Measurements from ENCODE around the gene MRTFB.

The MRTFB gene

DNA sequence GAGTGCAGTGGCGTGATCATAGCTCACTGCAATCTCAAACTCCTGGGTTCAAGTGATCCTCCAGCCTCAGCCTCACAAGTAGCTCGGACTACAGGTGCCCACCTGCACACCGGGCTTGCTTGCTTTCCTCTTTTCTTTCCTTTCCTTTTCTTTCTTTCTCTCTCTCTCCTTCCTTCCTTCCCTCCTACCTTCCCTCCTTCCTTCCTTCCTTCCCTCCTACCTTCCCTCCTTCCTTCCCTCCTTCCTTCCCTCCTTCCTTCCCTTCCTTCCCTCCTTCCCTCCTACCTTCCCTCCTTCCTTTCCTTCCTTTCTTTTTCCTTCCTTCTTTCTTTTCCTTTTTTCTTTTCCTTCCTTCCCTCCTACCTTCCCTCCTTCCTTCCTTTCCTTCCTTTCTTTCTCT, 225.5 kb downstream of the MRTFB start:
- DNase-seq: no peak

DNA sequence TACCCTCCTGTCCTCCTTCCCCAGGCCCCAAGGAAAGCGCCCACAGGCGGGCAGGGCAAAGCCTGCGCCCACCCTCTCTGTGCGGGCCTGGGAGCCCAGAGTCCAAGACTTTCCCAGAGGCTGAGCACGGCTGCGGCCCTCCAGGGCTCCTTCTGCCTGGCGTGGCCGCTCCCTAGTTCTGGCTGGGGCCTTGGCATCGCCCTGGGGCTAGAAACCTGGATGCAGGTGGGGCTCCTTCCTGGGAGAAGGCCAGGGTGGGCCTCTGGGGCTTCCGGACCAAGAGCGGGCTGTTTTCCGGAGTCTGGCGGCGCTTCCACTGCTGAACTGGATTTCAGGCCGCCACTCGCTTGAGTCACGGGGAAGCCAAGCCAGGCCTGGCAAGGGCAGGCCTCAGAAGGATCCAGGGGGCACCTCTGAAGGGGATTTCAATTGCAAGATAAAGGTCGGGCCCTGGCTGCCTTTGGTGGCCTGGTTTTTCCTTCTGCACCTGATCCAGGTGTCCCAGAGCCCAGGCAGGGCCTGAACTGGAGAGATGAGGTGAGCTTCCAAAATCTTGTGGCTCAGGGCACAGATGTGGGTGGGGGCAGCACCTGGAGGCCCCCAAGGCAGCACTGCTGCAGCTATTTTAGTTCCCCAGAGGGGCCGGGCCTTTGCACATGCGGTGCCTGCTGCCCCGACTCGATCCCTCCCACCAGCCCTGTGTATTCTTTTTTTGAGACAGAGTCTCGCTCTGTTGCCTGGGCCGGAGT, 227.4 kb downstream of the MRTFB start:
- DNase-seq: no peak

DNA sequence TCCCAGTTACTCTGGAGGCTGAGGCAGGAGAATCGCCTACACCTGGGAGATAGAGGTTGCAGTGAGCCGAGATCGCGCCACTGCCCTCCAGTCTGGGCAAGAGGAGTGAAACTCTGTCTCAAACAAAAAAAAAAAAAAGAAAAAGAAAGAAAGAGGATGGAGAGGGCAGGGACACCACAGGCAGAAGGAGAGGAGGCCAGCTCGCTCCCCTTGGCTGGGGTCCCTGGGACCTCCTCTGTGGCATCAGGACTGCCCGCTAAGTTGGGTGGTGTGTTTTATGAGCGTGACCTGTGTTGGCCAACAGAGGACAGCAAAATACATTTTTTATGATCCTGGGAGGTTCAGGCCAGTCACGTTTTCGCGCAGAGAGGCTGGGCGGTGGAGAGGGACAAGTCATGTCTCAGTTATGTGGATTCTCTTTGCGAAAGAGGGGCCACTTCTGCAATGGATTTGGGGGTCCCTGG, 229.6 kb downstream of the MRTFB start:
- peak; percentile 50 to 54 for DNase-seq

DNA sequence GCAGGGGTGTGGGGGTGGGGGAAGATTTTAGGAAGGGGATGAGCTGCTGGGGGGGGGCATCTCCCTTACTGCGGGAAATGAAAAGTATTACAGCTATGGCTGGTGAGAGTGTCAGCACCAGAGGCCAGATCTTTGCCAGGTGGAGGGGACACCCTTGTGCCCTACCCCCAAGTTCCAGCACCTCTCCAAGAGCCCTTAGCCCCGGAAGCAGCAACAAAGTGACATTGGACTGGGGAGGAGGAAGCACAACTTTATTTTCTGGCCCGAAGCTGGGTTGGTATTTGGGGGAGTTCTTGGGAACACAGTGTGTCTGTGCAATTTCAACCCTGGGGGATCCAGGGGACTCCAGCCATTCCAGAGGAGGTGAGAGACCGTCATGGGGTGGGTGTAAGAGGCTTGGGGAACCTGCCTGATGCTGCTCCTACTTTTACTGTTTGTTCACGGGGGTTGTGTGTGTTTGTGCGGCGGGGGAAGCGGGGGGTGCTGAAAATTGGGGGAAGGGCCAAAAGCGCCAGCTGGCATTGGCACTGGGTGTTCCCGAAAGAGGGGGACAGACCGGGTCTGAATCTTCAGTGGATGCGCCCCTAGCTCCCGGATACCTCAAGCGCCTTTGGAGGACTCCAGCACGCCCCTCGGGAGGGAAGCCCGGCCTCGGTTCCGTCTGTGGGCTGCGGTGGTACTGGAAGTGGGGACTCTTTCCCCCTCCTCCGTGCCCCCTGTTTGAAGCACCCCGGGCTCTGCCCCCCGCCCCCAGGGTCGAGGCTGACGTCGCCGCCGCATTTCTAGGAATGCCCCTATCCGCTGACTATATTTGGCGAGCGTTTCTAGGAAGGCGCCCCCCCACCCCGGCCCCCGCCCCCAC, 230.3 kb downstream of the MRTFB start:
- peak; percentile 25 to 39 for DNase-seq

DNA sequence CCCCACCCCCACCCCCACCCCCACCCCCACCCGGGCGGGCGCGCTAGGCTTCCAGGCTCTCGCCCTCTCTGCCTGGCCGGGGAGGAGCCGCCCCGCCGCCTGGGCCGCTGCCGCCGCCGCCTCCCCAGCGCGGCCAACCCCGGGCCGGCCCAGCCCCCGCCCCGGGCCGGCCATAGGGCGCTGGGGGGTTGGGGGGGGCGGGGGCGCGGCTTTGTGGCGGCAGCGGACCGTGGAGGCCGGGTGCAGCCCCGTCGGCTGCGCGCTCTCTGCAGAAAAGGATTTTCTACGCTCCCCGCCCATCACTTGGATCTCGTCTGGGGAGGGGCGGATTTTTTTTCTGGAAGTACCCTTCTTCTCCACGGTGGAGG, 230.9 kb downstream of the MRTFB start:
- no peak for DNase-seq

DNA sequence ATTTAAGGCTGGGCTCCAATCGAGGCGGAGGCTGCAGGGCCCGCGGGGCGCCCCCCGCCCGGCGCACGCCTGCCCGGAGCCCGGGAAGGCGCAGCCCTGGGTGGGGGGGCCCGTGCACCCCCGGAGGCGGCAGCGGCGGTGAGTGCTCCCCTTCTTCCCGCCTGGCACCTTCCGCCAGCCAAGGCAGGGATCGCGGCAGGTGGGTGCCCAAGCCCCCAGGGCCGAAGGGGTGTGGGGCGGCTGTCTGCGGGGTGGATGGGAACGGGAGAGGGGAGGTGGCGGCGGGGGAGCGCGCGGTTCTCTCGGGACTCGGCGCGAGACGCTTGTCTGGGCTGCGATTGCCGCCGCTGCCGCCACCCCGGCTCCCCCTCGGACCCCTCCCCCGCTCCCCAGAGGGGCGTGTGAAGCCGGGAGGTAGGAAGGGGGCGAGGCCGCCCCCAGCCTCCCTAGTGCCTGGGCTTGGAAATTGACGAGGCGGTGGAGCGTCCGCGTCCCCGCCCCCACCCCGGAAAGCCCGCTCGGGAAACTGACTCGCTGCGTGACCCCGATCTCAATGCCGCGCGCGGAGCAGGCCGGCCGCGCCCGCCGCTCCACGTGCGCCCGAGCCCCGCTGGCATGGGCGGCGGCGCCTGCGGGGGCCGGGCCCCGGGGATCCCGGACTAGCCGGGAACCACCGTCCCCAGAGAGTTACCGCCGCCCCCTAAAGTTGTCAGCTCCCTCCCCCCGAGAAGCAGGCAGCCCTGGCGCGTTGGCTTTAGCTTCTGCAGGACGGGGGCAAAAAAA, 231.5 kb downstream of the MRTFB start:
- DNase-seq: peak; percentile 43 to 48

DNA sequence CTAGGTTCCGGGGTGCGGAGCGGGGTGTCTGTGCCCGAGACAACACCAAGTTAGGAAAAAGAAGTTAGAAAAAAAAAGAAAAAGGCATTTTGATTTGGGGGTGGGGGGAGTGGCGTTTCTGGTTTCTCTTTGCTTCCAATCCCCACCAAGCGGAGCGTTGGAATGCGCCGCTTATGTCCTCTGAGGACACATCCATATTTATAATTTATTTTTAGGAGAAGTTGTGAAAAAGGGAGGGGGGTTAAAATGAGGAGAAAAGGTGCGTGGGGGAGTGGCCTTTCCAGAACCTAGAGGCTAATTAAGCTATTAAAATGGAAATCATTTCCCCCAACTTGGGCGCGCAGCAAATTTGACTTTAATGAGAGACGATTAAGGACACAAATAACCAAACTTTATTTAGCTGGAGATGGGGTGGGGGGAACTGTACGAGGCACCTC, 232.1 kb downstream of the MRTFB start:
- DNase-seq: no peak

DNA sequence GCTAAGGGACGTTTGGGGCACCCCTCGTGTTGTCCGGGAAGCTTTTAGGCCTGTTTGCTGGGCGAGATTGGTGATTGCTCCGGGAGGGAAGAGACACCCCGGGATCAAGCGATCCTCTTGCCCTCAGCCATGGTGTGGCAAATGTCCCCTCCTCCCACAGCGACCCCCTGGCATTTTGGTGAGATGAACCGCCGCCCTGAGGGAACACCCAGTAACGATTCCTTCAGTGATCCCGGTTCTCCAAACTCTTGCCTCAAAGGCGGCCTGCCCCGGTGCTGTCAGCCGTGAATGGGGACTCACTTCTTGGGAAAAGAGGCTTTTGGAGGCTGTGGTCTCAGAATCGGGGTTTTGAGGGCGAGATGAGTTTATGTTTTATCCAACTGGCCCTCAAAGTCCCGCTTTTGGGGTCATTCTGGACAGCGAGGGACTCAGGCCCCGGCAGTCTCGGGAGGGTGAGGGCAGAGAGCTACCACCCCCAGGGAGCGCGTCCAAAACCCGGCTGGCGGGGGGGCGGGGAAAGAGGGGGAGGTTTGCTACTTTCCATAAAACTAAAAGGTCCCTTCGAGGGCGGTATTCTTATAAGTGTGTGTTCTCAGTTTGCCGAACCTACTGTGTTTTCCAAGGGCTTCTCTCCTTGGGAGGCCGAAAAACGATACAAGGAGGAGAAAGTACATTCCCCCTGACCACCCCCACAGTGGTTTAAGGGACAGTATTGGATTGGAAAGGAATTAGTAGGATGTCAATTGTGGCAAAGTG, 232.7 kb downstream of the MRTFB start:
- no peak for DNase-seq

DNA sequence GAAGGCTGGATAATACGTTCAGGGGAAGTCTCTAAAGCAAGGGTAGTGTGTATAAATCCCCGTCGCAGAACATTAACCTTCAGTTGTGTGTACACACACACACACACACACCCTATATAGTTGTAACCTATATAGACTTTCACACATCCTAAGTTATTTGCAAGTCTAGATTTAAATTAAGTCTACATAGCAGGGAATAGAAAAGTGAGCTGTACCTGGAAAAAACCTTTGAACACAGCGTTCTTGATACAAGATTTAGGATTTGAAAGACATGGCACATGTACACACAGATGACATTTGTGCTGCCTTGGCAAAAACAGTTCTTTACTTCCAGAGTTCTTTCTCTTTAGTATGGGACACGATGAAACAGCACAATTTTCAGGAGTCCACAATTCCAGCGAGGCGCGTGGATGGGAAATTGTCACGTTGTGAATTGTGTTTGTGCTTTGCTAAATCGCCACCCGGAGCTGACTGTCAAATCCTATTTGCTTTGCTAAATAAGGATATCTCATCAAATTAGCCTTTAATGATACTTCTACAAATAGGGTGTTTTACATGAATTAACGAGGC, 233.9 kb downstream of the MRTFB start:
- no peak for DNase-seq

DNA sequence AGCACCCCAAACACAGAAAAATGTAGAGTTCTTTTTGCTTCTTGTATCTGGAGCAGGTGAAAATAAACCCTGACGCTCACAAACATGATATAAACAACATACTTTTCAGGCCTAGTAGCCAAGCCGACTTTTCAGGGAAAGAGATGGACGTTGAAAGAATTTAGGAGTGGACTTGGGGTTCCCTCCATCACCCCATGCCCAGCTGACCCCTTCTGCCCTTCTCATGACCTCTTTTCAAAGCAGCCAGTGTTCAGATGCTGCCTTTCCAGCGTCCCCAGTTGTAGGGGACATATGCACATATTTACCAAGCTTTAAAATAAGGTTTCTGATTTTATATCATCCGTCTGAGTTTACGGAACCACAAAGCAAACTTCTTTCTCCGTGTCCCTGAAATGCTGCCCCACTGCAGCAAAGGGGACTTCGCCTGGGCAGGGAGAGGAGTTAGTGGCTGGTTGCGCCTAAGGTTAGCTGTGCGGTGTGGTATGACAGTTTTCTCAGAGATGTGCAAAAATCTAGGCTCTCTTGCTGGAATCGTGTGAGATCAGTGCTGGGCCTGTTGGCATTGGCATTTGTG, 235.5 kb downstream of the MRTFB start:
- DNase-seq: no peak

DNA sequence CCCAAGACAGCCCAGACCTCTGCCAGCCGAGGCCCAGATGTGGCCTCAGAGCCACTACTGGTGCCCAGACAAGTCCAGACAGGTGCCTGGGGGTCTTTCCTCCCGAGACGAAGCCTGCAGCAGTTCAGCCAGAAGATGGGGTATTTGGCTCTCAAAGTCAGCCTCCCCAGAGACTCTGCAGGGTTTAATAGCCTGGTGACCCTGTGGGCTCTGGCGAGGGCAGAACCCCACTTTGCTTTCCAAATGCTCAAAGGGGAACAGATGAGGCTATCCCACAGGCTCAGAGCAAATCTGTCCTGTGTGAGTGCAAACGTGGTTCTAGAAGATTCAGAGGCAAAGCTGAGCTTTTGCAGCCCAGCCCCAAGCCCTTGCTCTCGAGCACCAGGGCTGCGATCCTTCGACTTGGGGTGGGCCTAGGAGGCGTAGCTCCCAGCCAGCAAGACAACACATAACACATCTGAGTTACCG, 236.0 kb downstream of the MRTFB start:
- DNase-seq: no peak

DNA sequence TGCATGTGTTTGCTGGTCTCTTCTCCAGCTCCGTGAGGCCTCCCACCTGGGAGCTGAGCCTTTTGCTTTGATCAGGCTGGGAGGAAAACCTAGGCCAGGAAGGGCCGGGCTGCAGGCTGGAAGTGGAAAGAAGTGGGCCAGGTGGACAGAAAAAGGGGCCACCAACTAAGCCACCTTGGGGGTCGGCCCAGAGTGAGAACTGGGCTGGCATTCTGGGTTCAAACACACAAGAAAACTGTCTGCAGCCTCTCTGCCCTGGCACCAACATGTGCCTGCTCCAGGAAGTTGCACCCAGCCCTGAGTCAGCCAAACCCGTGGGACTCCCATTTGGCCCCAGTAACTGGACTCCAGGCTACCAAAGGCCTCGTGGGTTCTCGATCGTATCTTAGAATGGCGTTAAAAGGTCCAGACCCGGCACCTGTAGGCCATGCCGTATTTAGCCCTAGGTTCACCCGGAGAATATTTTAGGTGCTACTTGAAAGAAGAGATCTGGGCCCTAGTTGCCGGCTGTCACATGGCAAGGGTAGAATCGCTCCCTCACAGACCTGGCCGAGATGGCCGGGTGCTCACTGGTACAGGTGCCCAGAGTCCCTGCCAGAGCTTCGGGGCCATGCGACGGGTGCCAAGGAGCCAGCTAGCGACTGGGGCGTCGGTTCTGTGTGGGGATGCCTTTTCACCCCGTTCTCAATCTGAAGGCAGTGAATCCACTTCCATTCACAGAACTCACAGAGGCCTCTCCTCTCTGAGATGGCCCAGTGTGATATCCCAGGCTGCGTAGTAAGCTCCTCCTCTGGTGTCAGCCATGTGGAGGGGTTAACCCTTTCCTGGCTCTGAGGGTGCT, 236.6 kb downstream of the MRTFB start:
- DNase-seq: peak in 1 of 2 experiments; percentile 22

DNA sequence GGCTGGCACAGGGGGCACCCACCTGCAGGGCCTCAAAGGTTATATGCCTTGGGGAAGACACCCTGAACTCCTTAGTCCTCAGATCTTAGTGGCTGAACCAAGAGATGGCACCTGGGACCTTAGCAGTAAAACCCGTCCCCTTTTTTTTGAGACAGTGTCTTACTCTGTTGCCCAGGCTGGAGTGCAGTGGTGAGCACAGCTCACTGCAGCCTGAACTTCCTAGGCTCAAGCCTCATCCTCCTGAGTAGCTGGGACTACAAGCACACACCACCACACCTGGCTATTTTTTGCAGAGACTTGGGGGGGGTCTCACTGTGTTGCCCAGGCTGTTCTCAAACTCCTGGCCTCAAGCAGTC, 237.2 kb downstream of the MRTFB start:
- no peak for DNase-seq

DNA sequence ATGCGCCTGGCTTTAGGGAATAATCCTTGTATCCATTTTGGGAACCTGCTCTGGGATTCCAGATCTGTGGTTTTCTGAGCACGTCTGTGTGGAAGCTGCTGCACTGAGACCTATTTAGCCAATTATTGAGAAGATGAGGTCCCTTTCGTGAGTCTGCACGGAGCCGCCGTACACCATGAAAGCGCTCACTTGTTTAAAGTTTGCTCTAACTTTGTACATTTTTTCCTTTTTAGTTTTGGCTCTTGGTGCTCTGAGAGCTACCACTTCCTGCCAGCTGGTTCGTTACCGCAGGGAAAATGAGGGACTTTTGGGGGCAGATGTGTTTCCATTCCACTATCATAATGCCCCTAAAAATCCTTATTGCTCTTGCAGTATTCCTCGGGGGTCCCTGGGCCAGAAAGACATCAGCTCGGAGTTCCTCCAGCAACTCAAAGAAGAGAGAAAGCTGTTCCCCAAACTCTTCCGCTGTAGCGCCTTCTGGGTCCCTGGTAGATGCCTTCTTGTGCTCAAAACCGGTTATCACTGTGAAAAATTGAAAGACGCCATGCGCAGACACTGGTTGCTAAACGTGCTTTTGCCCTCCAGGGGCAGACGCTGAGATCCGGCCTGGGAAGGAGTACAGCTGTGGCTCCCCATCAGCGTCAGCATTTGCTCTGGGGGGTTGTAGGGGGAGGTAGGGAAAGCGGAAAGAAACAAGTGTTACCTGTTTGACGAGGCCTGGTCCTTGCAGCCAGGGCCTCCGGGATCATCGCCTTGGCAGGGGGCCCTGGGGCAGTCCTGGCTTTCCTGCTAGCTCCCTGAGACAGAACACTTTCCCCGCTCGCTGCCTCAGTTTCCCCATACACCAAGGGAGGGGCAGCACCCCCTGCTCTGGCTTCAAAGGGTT, 238.1 kb downstream of the MRTFB start:
- peak; percentile 50 to 54 for DNase-seq

DNA sequence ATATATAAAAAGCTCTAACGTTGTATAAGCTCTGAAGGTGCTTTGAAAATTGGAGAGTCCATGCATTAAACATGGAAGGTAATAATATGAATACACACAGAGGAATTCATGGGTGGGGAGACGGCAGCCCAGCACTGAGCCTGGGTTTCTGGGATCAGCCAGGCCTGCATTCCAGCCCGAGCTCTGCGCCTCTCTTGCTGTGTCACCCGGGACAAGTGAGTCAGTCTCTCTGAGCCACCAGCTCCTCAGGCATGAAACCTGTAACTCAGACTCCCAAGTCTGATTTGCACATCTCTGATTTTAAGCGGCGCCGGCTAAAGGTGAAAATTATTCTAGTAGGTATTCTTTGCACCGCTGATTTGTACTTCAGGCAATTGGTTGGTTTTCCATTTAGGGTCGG, 238.8 kb downstream of the MRTFB start:
- DNase-seq: peak; percentile 27 to 48

DNA sequence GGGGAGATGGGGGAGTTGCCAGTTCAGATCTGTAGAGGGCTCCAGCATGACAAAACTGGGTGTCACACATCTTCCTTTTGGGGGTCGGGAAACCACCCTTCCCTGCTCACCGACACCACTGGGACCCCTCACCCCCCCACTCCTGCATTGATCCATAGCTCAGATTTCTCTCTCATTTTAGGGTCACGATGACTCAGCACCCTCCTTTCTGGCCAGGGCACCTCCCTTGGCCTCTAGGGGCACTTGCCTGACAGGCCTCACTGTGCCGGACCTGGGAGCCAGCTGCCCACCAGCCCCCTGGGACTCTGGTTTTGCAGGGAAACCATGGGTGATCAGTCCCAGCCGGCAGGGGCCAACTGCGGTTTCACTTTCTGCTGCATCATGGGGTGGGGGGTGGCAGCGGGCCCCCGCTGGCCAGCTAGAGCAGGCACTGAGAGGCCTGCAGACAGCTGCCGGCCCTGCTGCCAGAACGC, 239.4 kb downstream of the MRTFB start:
- DNase-seq: no peak

DNA sequence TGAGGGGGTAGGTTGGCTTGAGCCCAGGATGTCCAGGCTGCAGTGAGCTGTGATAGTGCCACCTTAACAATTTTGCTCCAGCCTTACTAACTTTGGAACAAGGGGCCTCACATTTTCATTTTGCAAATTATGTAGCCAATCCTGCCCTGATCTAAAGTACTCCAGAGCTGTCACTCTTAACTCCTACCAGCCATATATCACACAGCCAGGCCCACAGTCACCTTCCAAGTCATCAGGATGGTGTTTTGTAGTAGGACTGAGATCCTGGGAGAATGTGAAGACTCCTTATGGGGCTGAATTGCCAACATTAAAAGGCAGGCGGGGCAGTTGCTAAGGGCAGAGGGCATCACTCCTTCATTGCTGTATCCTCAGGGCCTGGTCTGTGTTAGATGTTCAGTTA, 243.0 kb downstream of the MRTFB start:
- DNase-seq: no peak

DNA sequence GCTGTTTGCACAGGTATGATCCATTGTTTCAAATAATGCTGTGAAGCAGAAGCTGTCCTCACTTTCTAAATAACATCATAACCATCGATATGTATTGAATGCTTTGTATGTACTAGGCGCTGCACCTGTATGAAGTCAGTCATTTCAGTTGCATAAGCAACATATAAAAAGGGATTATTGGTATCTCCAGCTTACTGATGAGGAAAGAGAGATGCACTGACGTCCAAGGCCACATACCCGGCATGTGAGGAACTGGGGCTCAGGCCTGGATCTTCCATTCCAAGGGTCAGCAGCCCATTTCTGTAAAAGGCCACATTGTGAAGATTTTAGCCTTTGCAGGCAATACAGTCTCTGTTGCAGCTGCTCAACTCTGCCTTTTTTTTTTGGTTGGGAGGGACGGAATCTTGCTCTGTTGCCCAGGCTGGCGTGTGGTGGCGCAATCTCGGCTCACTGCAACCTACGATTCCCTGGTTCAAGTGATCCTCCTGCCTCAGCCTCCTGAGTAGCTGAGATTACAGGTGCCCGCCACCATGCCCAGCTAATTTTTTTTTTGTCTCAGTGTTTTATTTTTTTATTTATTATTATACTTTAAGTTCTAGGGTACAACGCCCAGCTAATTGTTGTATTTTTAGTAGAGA, 244.7 kb downstream of the MRTFB start:
- no peak for DNase-seq

Data from activated T-cell treated with anti-CD3 and anti-CD28 coated beads, Interleukin-2, amount 50 U/mL, for 48 hours (primary cell).